Karpas-422 (cell line): ENCODE data around the gene GSDMA. TPM values are rescaled to one million over a fixed set of nuclear protein-coding genes. Genes with fewer than 3 reads are reported as not detected.

ENCODE experiments used
- DNase-seq: peaks from one replicate; pipeline ENCODE4 v3.0.0-alpha.2; 2015
- H2AFZ ChIP-seq: fragments of 200-600 bp; sonication (generic); 2 replicates; pipeline ENCODE4 v1.6.1; 2014; ENCODE audit warnings: antibody characterized with exemption, low read length, mixed read lengths
- H3K27ac ChIP-seq: fragments of 200-600 bp; sonication (generic); 2 replicates; pipeline ENCODE4 v1.5.1; 2014; ENCODE audit warnings: mild to moderate bottlenecking, low read length, moderate library complexity
- H3K27me3 ChIP-seq: fragments of 200-600 bp; sonication (generic); 2 replicates; pipeline ENCODE4 v1.6.1; 2014; ENCODE audit warnings: low read length, mixed read lengths
- H3K36me3 ChIP-seq: fragments of 200-600 bp; sonication (generic); 2 replicates; pipeline ENCODE4 v1.6.1; 2014; ENCODE audit warnings: low read length, mixed read lengths; ENCODE audit not compliant: insufficient read depth
- H3K4me1 ChIP-seq: fragments of 200-600 bp; sonication (generic); 2 replicates; pipeline ENCODE4 v1.6.1; 2014; ENCODE audit warnings: mild to moderate bottlenecking, low read length, mixed read lengths
- H3K4me2 ChIP-seq: fragments of 200-600 bp; sonication (generic); 2 replicates; pipeline ENCODE4 v1.6.1; 2014; ENCODE audit warnings: low read length, low read depth, mild to moderate bottlenecking; ENCODE audit not compliant: poor library complexity, severe bottlenecking
- H3K4me3 ChIP-seq: fragments of 200-600 bp; sonication (generic); 2 replicates; pipeline ENCODE4 v1.5.1; 2014; ENCODE audit warnings: mild to moderate bottlenecking, antibody characterized with exemption, low read length, mixed read lengths
- H3K79me2 ChIP-seq: fragments of 200-600 bp; sonication (generic); 2 replicates; pipeline ENCODE4 v1.6.1; 2014; ENCODE audit warnings: mild to moderate bottlenecking, low read length, mixed read lengths
- H3K9ac ChIP-seq: fragments of 200-600 bp; sonication (generic); 2 replicates; pipeline ENCODE4 v1.6.0; 2014; ENCODE audit warnings: low read length
- H3K9me2 ChIP-seq: fragments of 200-600 bp; sonication (generic), shearing (Covaris generic); replicated peaks from 2 replicates; pipeline ENCODE4 v1.6.0; 2014; ENCODE audit warnings: mild to moderate bottlenecking, low read length, moderate library complexity; ENCODE audit not compliant: insufficient read depth
- H3K9me3 ChIP-seq: fragments of 300-700, 200-600 bp; sonication (generic); 2 replicates; pipeline ENCODE4 v1.6.1; 2014; ENCODE audit warnings: low read length, mixed read lengths
- H4K20me1 ChIP-seq: fragments of 200-600 bp; sonication (generic); 2 replicates; pipeline ENCODE4 v1.6.1; 2014; ENCODE audit warnings: mild to moderate bottlenecking, antibody characterized with exemption, low read length, low read depth; ENCODE audit not compliant: insufficient read depth
- small RNA-seq: library from RNA; depleted of rRNA; stranded (forward); fragments of <200 nt; gene quantifications from one replicate; pipeline ENCODE3, GENCODE V24; 2014
- total RNA-seq: library from RNA; depleted of rRNA; stranded (reverse); fragments of >200 nt; shearing (Covaris generic); gene quantifications from 2 replicates; pipeline ENCODE4 v1.2.3, GENCODE V29; 2014; ENCODE audit warnings: low replicate concordance; rRNA removed

GSDMA gene
- total RNA-seq, 1 experiment from 2014 or later = not detected

- no peaks in the 10 kb centered on the region for H3K4me1 ChIP-seq
- no peak overlapping the region for H2AFZ ChIP-seq
- H3K79me2 ChIP-seq = no peaks in the 10 kb centered on the region
- H3K27me3 ChIP-seq = no peaks in the 10 kb centered on the region
- H3K9ac ChIP-seq = no peak overlapping the region
- peaks cover 11% of the 10 kb centered on the region for H3K36me3 ChIP-seq
- no peak overlapping the region for H3K4me2 ChIP-seq
- peak; percentile 93 for DNase-seq
- H3K9me2 ChIP-seq = no peaks in the 10 kb centered on the region
- H3K4me3 ChIP-seq = no peak overlapping the region
- no peaks in the 10 kb centered on the region for H3K9me3 ChIP-seq
- no peaks in the 10 kb centered on the region for H4K20me1 ChIP-seq
- no peak overlapping the region for H3K27ac ChIP-seq
These were observed 64.2 kb downstream of the GSDMA start for GRCh38 chr17:40026816-40027613.

Small RNA genes within 50 kb of the gene (small RNA-seq; reads per million reads assigned to genes)
- 978 reads per million, percentile 100 among the genes with 10 or more reads in this experiment for gene SNORD124

Other genes with a start within 250 kb of the GSDMA start
- 77.8 and 78.6 TPM in 2 replicates for gene MIEN1, start 232.5 kb upstream of the GSDMA start, total RNA-seq
- gene GRB7, start 225.1 kb upstream of the GSDMA start, total RNA-seq = 0.18 and 1.5 TPM in 2 replicates
- gene IKZF3, start 98.7 kb upstream of the GSDMA start, total RNA-seq = 83.0 and 137 TPM in 2 replicates
- gene ZPBP2, start 94.8 kb upstream of the GSDMA start, total RNA-seq = 3.9 and 10.4 TPM in 2 replicates
- 14.8 and 21.3 TPM in 2 replicates for gene GSDMB, start 44.4 kb upstream of the GSDMA start, total RNA-seq
- 41.4 and 46.8 TPM in 2 replicates for gene ORMDL3, start 35.4 kb upstream of the GSDMA start, total RNA-seq
- 0.86 TPM in 1 of 2 replicates, not detected in the other for gene LRRC3C, start 35.3 kb upstream of the GSDMA start, total RNA-seq
- gene PSMD3, start 17.8 kb downstream of the GSDMA start, total RNA-seq = 87.1 and 126 TPM in 2 replicates
- not detected in 2 replicates for gene CSF3, start 52.4 kb downstream of the GSDMA start, total RNA-seq
- gene MED24, start 91.4 kb downstream of the GSDMA start, total RNA-seq = 40.8 and 50.6 TPM in 2 replicates
- gene THRA, start 100.0 kb downstream of the GSDMA start, total RNA-seq = 1.7 and 2.5 TPM in 2 replicates
- 0.65 and 0.67 TPM in 2 replicates for gene NR1D1, start 137.6 kb downstream of the GSDMA start, total RNA-seq
- gene MSL1, start 159.0 kb downstream of the GSDMA start, total RNA-seq = 48.6 and 53.2 TPM in 2 replicates
- gene CASC3, start 177.5 kb downstream of the GSDMA start, total RNA-seq = 37.4 and 74.5 TPM in 2 replicates
- gene RAPGEFL1, start 214.5 kb downstream of the GSDMA start, total RNA-seq = 5.6 and 8.9 TPM in 2 replicates